Activated CD8-positive, alpha-beta memory T cell treated with anti-CD3 and anti-CD28 coated beads for 1 hour (primary cell): Measurements from ENCODE around the gene HK1.

Experiments
- DNase-seq, 2 donors: peaks; one replicate each; pipeline ENCODE4 v3.0.0-alpha.2; 2020; ENCODE audit warnings: low read depth in 1 of 2; ENCODE audit errors: extremely low read depth in 1 of 2

Gene HK1

DNA sequence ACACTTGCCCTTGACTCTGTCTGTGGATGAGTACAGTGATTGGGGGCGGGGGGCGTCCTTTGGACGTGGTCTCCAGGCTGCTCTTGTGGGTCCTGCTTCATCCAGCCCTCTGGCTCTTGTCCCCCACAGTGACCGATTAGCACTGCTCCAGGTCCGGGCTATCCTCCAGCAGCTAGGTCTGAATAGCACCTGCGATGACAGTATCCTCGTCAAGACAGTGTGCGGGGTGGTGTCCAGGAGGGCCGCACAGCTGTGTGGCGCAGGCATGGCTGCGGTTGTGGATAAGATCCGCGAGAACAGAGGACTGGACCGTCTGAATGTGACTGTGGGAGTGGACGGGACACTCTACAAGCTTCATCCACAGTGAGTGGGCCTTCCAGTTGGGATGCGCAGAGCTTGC, 120.2 kb downstream of the HK1 start:
- no peak for DNase-seq

DNA sequence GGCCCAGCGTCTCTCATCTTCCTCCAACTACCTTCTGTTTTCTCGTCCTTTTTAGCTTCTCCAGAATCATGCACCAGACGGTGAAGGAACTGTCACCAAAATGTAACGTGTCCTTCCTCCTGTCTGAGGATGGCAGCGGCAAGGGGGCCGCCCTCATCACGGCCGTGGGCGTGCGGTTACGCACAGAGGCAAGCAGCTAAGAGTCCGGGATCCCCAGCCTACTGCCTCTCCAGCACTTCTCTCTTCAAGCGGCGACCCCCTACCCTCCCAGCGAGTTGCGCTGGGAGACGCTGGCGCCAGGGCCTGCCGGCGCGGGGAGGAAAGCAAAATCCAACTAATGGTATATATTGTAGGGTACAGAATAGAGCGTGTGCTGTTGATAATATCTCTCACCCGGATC, 122.6 kb downstream of the HK1 start:
- no peak for DNase-seq

DNA sequence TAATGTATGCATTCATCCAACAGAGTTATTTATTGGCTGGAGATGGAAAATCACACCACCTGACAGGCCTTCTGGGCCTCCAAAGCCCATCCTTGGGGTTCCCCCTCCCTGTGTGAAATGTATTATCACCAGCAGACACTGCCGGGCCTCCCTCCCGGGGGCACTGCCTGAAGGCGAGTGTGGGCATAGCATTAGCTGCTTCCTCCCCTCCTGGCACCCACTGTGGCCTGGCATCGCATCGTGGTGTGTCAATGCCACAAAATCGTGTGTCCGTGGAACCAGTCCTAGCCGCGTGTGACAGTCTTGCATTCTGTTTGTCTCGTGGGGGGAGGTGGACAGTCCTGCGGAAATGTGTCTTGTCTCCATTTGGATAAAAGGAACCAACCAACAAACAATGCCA, 123.1 kb downstream of the HK1 start:
- no peak for DNase-seq

DNA sequence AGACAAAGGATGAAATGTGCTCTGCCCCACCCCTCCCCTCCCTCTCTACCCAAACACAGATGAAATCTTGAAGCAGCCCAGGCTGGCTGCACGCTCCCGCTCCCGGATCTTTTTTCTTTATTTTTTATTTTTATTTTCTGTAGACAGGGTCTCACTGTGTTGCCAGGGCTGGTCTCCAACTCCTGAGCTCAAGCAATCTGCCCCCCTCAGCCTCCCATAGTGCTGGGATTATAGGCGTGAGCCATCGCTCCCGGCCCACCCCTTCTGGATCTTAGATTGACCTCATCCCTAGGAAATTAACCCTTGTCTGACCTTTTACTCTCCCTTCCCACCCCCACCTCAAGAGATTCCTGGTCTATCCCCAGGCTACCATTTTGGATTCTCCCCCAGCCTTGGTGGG, 124.1 kb downstream of the HK1 start:
- DNase-seq, result no peak

DNA sequence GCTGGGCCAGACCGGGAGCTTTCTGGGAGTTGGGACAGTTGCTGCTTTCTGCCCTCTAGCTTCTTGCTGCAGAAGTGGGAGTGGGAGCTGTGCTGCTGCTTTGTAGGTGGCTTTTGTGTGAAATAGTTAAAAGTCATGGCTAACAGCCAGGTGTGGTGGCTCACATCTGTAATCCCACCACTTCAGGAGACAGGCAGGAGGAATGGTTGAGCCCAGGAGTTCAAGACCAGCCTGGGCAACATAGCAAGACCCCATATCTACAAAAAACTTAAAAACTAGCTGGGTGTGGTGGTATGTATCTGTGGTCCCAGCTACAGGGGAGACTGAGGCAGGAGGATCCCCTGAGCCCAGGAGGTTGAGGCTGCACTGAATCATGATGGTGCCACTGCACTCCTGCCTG, 124.8 kb downstream of the HK1 start:
- no peak for DNase-seq

DNA sequence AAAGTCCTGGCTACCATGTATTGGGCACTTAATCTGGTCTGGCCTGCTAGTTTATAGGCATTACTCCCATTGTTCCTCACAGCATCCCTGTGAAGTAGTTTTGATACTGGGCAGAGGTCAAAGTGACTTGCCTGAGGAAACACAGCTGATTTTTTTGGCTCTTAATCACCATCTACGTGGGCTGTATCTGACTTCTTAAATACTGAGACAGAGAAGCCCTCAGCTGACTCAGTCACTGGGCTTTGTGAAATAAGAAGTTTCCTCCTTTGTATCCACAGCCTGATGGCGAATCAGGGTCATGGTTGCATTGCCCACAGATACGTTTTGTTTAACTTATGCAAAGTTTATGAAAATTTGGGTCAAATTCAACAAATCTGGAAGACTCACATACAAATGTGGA, 125.2 kb downstream of the HK1 start:
- no peak for DNase-seq

DNA sequence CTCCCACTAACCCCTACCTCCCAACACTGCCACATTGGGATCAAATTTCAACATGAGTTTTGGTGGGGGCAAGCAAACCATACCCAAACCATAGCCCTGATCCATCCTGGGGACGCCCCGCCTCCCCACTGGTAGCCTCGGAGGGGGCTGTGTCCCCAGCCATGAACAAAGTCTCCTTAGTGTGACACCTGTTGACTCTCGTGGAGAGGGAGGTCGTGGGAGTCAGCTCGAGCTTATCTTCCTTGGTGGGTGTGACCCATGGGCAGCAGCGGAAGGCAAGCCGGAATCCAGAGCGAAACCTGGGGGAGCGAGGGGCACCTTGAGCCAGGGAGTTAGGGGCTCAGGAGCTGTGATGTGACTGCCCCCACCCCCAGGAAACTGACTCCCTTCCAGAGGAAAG, 126.5 kb downstream of the HK1 start:
- no peak for DNase-seq

DNA sequence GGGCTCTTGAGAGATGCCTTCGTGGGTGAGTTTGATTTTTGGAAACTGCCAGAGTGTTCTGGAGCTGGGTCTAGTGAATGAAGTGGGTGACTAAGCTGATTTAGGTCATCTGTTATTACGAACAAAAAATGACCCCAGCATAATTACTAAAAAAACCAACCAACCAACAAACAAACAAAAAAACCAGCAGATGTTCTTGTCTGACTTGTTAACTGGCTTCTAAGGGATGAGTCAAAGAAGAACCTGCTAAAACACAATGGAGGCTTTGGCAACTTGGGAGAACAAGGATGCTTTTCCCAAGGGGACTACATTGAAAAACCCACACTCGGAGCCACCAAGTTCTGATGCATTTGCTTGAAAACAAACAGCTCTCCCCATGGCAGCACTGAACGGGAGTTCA, 126.9 kb downstream of the HK1 start:
- no peak for DNase-seq

DNA sequence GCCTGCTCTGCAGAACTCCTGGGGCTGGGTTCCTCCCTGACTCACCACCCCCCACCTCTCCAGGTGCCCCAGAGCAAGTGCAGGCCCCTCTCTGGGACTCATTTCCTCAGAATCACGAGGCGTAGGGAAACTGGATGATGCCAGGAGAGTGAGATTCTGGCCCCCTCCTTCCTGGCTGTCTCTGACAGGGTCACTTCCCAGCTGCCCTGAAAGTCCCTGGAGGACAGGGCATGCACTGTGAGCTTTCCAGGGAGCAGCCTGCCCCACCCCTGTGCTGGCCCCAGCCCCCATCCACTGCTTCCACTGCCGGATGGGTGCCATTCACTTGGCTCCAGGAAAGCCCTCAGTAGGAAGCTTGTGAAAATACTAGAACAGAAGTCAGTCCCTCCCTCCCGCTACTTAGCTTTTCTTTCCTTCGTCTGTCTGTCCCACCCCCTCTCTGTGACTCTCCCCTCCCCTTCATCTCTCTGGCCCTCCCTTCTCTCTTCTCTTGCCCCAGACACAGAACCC, 128.1 kb downstream of the HK1 start:
- DNase-seq, result no peak

DNA sequence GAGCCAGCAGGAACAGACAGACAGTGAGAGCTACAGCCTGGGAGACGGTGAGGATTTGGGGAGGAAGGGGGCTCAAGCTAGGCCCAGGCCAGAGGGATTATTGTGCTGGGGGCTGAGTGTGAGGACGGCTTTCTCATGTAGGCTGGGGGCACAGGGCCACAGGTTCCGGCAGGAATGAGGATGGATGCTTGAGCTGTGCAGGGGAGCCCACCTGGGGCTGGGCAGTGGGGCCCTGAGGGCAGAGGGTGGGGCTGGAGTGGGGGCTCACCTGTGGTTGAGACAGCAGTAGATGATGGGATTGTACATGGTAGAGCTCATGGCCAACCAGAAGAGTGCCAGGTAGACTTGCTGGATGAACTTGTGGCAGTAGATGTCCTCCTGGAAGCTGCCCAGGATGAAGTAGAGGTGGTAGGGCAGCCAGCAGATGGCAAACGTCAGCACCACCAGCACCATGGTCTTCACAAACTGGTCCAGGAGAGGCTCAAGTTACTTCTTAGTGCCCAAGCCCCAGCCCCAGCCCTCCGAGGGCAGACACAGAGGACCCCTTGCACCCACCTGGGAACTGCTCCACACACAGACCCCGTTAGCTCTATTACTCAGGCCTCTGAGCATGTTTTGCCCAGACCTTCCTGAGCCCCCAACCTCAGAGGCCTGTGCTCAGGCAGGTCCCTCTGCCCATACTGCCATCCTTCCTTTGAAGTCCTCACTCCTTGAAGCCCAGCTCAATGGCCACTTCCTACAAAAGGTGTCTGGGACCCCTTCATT, 128.7 kb downstream of the HK1 start:
- no peak for DNase-seq

DNA sequence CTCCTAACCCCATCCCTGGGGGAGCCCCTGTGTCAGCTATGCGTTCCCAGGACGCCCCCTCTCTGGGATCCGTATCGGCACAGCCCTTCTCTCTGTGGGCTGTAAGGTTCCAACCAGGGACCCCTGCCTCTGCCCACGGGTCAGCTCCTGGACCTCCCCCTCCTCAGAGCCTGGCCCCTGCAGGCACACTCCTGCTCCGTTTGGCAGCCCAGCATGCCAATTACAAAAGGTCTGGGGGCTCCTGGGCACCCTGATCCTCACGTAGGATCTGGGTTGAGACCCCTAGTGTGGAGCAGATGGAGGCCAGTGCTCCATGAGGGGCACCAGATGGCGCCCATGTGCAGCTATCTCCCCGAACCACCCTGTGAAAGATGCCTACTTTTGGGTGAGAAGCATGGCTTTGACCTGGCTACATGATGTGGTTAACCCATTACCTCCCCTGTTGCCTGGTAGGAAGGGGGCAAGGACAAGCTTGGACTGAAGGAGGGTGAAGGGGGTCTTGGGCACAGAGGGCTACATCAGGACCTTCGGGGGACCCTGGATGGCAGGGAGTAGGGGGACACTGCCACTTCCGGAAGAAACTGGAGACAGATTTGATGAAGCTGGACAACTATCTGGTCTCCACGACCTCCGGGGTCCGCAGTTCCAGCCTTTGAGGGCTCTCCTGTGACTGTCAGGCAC, 129.5 kb downstream of the HK1 start:
- DNase-seq, result no peak

DNA sequence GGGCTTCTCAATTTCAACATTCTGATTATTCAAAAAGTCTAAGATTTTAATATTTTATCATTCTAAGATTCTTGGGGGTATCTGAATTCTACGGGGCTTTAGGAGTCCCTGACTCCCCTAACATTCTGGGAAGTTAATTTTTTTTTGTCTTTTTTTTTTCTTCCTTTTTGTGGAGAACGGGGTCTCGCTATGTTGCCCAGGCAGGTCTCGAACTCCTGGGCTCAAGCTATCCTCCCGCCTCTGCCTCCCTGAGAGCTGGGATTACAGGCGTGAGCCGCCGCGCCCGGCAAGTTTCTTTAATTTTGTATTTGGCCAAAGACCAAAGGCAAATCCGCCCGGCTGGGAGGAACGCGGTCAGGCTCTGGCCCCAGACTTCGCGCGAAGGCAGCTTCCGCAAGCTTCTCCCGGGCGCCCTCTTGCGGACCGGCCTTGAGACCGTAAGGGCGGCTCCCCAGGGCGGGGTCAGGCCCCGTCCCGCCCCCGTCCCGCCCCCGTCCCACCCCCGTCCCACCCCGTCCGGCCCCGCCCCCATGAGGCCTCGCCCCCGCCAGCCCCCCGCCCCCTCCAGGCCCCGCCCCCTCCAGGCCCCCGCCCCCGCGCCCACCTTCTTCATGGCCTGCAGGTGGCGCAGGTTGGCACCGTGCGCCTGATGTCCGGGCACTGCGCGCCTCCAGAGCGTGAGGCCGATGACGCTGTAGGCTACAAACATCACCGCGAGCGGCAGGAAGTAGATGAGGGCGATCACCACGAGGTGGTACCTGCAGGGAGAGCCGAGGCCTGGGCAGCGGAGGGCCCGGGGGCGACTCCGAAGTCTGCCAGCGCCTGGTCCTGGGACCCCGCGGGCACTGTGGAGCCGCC, 130.3 kb downstream of the HK1 start:
- DNase-seq, result peak; percentile 69 to 82

DNA sequence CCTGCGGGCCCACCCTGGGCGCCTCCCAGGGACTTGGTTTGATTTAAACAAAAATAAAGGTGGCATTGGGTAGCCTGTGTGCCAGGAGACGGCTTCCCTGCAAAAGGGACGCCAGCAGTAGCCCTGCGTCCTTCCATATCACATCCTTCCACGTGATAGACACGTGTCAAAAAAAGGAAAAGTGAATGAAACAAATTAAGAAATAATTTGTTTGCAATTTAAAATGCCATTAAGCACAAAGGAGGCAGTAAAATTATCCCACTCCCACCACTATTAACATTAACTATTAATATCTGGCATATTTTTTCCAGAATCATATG, 130.8 kb downstream of the HK1 start:
- DNase-seq, result no peak

DNA sequence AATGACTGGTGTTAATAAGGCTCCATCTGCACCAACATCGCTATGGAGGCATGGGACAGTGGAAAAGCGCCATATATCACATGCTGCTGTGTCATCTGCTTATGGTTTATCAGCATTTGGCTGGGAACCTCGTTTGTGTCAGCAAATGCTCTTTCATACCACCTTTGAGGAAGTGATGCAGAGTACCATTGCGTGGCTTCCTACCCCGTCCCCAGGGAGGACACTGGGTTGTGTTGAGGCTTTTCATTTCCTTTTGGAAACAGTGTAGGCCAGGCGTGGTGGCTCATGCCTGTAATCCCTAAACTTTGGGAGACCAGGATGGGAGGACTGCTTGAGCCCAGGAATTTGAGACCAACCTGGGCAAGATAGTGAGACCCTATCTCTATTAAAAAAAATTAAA, 131.7 kb downstream of the HK1 start:
- DNase-seq, result no peak

DNA sequence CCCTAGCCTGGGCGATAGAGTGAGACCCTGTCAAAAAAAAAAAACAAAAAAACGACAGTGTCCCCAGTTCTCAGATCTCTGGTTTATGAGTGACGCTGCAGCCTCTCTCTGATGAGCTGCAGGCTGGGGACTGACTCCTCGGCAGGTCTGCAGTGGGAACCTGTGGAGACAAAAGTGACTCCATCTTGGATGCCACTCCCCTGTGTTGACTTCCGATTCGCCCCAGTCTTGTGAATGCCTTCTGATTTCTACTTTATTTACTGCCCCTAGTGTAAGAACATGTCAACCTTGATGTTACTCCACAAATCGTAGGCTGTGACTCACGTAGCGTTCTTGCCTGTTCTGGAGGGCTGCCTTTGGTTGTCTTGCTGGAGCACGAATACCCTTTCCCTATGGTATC, 132.2 kb downstream of the HK1 start:
- no peak for DNase-seq

DNA sequence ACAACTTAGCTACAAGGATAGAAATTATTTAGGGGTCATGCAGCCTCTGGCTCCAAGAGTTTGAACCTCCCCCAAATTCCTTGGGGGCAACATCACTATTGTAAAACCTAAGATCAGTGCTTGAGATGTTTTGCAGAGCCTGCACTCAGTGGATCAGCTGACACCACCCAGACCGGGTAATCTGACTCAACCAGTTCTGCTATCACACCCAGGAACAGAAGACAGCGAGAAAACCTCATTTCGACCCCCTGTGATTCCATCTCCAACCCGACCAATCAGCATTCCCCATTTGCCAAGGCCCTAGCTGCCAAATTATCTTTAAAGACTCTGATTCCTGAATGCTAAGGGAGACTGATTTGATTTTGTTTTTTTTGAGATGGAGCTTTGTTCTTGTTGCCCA, 133.2 kb downstream of the HK1 start:
- no peak for DNase-seq

DNA sequence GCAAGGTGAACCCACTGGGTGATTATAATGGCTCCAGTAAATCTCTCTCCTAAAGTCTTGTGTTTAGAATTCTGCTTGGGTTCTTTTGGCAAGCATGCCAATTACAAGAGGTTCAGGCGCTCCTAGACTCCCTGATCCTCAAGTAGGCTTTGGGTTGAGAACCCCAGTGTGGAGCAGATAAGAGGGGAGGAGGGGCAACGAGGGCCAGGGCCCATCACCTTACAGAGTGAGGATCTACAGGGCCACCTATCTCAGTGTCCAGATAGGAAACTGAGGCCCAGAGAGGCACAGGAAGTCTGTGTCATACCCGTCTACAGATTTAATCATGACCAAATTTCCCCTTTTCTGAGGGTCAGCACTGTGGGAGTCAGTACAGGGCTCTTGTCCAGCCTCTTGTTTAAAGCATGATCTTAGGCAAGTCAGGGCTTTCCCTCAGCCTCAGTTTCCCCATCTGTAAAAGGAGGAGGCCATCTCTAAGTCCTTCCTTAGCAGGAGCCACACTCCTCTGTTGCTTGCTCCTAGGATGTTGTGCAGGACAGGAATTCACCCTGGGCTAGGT, 134.0 kb downstream of the HK1 start:
- DNase-seq, result no peak

DNA sequence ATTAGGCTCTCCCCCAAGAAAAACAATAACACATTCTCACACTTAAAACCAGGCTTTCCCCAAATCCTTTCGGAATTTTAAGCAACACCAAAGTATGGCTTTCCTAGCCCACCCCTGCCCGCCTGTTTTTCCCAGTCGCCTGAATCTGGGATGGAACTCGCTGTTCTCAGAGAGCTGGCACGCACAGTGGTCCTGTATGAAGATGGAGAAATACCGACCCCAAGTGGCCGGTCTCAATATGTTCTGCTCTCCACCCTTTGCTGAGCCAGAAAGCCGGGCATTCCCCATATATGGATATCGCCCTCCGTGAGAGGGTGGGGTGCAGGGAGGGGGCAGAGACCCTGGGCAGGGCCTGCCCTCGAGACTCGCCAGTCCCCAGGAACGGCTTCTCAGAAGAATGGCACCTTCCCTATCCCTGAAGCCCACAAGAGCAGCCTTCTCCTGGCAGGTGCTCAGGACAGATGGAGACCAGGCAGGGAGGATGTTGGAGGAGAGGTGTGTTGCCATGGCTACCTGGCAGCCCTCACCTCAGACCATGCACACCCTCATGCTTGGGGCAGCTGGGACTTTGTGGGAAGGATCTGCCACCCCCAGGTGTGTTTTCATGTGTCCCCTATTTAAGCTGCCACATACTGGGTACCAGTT, 135.0 kb downstream of the HK1 start:
- no peak for DNase-seq

DNA sequence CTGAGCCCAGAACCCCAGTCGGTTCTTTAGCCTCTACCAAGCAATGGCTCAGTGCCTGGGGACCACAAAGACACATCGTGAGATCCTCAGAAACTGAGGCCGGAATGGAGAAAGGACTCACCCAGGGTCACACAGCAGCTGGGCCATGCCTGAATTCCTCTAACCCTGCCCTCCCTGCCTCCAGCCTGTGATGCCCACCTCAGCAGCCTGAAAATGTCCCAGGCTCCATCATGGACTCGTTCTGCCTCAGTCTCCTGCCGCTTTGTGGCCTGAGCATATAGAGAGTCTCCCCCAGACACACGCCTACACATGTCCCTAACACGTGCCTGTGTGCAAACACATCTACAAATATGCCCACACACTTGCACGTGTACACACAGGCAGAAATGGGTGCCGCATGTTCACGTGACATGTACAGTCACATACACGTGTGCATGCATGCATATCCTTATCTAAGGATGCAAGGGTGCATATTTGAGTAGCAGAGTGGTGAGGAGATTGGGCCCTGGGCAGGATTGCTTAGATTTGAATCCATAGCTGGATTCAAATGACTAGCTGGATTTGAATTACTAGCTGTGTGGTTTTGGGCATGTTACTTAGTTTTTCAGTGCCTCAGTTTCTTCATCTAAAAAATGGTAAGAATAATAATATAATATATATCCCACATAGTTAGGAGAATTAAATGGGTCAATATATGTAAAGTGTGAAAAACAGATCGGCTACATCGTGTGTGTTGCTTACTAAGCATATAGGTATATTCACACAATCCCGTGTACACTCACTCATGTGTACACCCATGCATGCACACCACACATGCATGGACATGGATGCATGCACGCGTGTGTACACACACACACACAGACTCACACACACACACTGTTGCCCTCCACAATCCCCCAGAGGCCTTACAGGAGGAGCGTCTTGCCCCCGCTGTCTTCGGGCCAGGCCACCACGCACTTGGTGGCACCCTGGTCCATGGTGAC, 136.0 kb downstream of the HK1 start:
- no peak for DNase-seq

DNA sequence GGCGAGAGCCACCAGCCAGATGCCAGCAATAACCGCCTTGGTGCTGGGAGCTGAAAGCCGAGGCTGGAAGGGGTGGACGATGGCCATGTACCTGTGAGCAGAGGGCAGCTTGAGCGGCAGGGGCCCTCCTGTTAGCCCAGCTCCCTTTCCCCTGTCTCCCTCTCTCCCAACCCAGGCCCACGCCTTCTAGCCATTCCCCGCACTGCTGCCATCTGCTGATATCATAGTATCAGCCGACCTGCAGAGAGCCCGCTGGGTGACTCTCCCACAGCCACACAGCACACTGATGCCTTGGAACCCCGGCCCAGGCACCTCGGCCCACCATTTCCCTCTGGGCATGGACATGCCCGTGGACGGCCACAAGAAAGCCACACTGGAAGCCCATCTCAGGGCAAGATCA, 136.8 kb downstream of the HK1 start:
- DNase-seq, result no peak
